ENCODE measurements around the gene ATCAY.

- TF ChIP-seq POLR2A (IDR thresholded peaks at IDR 0.05) = no peak
- TF ChIP-seq CTCF (IDR thresholded peaks at IDR 0.05 in 8 of 11, conservative IDR thresholded peaks at IDR 0.05 in 3 of 11) = no peak
- no peak for TF ChIP-seq POLR2AphosphoS5 (IDR thresholded peaks at IDR 0.05)
These were observed 20.0 kb upstream of the ATCAY start for GRCh38 chr19:3860499-3860898.
